Measurements from ENCODE around the gene UTP3. TPM values are rescaled to one million over a fixed set of nuclear protein-coding genes. Genes with fewer than 3 reads are reported as not detected.
A peak's percentile ranks its signal among the peaks of the same experiment; 100 is the strongest.
"Not testable (repeated sequence)": the region's sequence is repeated elsewhere in the genome, so short reads cannot be mapped to it uniquely, and the experiment has no call there.

UTP3 gene
- polyA plus RNA-seq, 4 donors, result 18.6 to 34.8 (median 23.5) TPM

DNA sequence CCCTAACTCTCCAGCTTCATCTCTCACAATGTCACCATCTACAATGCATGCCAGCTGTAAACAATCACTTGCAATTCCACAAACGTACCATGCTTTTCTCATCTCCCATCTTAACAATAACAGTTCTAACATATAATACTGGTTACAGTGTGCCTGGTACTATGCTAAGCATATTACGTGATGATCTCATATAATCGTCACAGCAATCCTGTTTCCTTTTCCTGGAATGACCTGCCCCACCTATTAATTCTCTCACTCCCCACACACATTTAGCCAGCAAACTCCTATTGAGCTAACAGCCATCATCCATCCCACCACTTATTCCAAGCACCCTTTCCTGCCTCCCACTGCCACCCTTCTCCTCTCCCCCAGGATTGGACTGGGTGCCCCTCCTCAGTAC lies 29.9 kb upstream of the UTP3 start:
- Histone ChIP-seq H3K4me1 (ENCODE audit: control insufficient read depth in 3 of 3, insufficient read depth in 2 of 3, low read depth in 1 of 3, low read length in 2 of 3) (no peaks in the 10 kb centered on the region), H3K9me3 (ENCODE audit: control insufficient read depth in 2 of 2, insufficient read depth in 1 of 2, low read depth in 1 of 2, low read length in 1 of 2) (no peaks in the 10 kb centered on the region), H3K36me3 (ENCODE audit: control insufficient read depth in 3 of 3, insufficient read depth in 2 of 3, low read depth in 1 of 3, low read length in 3 of 3) (no peaks in the 10 kb centered on the region), H3K27me3 (ENCODE audit: control insufficient read depth in 3 of 3, insufficient read depth in 3 of 3, low read length in 3 of 3) (no peaks in the 10 kb centered on the region), H3K27ac (ENCODE audit: low read depth in 1 of 3, low read length in 2 of 3) (no peak overlapping the region), H3K4me3 (ENCODE audit: low read depth in 1 of 3, low read length in 3 of 3) (no peak overlapping the region)
- FAIRE-seq (no peak), DNase-seq (no peak)
- WGBS, 3 donors, result 40 to 56% (median 47%) methylated on average over 3 of the region's 3 CpGs

DNA sequence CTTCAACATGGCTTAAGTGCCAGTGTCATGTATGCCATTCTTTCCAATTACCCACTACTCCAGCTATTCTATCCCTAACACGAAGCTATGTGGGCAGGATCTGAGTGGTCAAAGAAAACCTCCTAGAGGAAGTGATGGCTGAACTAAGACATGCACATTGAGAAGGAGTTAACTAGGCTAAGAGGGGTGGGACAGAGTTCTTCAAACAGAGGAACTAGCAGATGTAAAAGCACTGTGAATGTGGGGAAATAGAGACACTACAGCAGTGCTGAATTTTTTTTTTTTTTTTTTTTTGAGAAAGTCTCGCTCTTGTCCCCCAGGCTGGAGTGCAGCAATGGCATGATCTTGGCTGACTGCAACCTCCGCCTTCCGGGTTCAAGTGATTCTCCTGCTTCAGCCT lies 28.2 kb upstream of the UTP3 start:
- H3K36me3 ChIP-seq (ENCODE audit: control insufficient read depth in 3 of 3, insufficient read depth in 2 of 3, low read depth in 1 of 3, low read length in 3 of 3), result no peaks in the 10 kb centered on the region
- DNase-seq, result no peak
- no peak overlapping the region for H3K4me3 ChIP-seq (ENCODE audit: low read depth in 1 of 3, low read length in 3 of 3)
- no peak overlapping the region for H3K27ac ChIP-seq (ENCODE audit: low read depth in 1 of 3, low read length in 2 of 3)
- no peaks in the 10 kb centered on the region for H3K27me3 ChIP-seq (ENCODE audit: control insufficient read depth in 3 of 3, insufficient read depth in 3 of 3, low read length in 3 of 3)
- FAIRE-seq, result no peak
- 83 to 89% (median 86%) methylated on average over 4 of the region's 4 CpGs for WGBS, 3 donors
- no peaks in the 10 kb centered on the region for H3K9me3 ChIP-seq (ENCODE audit: control insufficient read depth in 2 of 2, insufficient read depth in 1 of 2, low read depth in 1 of 2, low read length in 1 of 2)
- no peaks in the 10 kb centered on the region for H3K4me1 ChIP-seq (ENCODE audit: control insufficient read depth in 3 of 3, insufficient read depth in 2 of 3, low read depth in 1 of 3, low read length in 2 of 3)

DNA sequence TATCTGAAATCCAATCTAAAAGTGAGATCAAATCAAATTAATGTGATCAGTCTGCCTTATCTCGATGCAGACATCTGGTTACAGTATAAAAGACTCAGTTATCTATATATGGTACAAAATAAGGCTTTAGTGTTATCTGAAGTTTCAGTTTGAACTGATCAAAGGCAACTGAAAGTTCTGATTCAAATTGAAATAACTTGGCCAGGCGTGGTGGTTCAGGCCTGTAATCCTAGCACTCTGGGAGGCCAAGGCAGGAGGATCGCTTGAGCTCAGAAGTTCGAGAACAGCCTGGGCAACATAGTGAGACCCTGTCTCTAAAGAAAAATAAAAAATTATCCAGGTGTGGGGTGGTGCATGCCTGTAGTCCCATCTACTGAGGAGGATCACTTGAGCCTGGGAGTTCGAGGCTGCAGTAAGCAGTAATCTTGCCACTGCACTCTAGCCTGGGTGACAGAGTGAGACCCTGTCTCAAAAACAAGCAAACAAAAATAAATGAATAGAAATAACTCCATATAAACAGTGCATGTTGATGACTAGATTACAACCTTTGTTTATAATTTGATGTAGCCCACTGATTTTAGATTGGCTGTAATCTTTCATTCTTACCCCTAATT lies 26.9 kb upstream of the UTP3 start:
- not testable (repeated sequence) for H3K36me3 ChIP-seq (ENCODE audit: control insufficient read depth in 3 of 3, insufficient read depth in 2 of 3, low read depth in 1 of 3, low read length in 3 of 3); DNase-seq; H3K9me3 ChIP-seq (ENCODE audit: control insufficient read depth in 2 of 2, insufficient read depth in 1 of 2, low read depth in 1 of 2, low read length in 1 of 2); H3K27ac ChIP-seq (ENCODE audit: low read depth in 1 of 3, low read length in 2 of 3); H3K4me3 ChIP-seq (ENCODE audit: low read depth in 1 of 3, low read length in 3 of 3); H3K27me3 ChIP-seq (ENCODE audit: control insufficient read depth in 3 of 3, insufficient read depth in 3 of 3, low read length in 3 of 3); H3K4me1 ChIP-seq (ENCODE audit: control insufficient read depth in 3 of 3, insufficient read depth in 2 of 3, low read depth in 1 of 3, low read length in 2 of 3); FAIRE-seq
- WGBS, 3 donors, result 59 to 75% (median 61%) methylated on average over 5 of the region's 5 CpGs

GRCh38 chr4:70666369-70666768 lies 22.0 kb upstream of the UTP3 start, which contains the start of gene JCHAIN:
Gene JCHAIN, minus strand, starts transcription at chr4:70666508. Its CDS starts 18 bp downstream, at chr4:70666490.
- DNase-seq (no peak), FAIRE-seq (no peak)
- 56 to 73% (median 61%) methylated on average over 1 of the region's 1 CpG for WGBS, 3 donors
- no peaks in the 10 kb centered on the region for H3K9me3 ChIP-seq (ENCODE audit: control insufficient read depth in 2 of 2, insufficient read depth in 1 of 2, low read depth in 1 of 2, low read length in 1 of 2)
- H3K27ac ChIP-seq (ENCODE audit: low read depth in 1 of 3, low read length in 2 of 3), result peak within 1 kb of the TSS in 1 of 3 donors; percentile 38
- no peaks in the 10 kb centered on the region for H3K36me3 ChIP-seq (ENCODE audit: control insufficient read depth in 3 of 3, insufficient read depth in 2 of 3, low read depth in 1 of 3, low read length in 3 of 3)
- H3K27me3 ChIP-seq (ENCODE audit: control insufficient read depth in 3 of 3, insufficient read depth in 3 of 3, low read length in 3 of 3), result no peaks in the 10 kb centered on the region
- H3K4me3 ChIP-seq (ENCODE audit: low read depth in 1 of 3, low read length in 3 of 3), result no peak within 1 kb of the TSS
- H3K4me1 ChIP-seq (ENCODE audit: control insufficient read depth in 3 of 3, insufficient read depth in 2 of 3, low read depth in 1 of 3, low read length in 2 of 3), result no peaks in the 10 kb centered on the region

DNA sequence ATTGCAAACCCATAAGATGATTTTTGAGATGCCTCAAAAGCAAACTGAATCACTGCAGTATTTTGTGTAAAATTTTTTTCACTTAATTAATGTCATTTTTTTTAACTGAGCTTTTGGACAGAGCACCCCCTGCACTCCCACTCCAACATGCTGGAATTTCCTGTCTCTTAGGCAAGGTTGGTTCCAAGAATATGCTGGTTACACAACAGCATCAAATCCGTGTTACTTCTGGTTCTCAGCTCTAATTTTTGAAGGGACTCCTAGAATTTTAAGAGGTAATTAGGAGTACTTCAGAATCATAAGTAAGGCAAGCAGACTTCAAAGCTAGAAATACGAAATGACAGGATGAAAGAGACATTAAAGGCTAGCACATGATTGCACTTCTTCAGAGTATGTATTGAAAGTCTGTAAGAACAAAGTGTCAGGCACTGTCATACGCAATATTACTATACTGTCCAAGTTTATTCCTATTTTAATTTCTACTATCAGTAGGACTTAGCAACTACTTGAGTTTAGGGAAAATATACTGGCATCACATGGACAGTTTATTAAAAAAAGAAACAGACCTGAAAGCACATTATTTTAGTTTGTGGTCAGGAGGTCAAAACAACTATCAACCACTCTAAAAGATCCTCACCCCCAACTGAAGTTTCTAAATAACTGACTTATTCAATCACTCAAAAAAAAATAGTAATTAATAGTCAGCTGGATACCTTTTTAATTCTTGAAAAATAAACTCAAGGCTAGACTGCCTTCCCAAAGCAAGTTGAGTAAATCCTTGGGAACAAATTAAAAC lies 20.4 kb upstream of the UTP3 start:
- DNase-seq, result no peak
- Histone ChIP-seq H3K4me1 (ENCODE audit: control insufficient read depth in 3 of 3, insufficient read depth in 2 of 3, low read depth in 1 of 3, low read length in 2 of 3) (no peaks in the 10 kb centered on the region), H3K27ac (ENCODE audit: low read depth in 1 of 3, low read length in 2 of 3) (no peak overlapping the region), H3K4me3 (ENCODE audit: low read depth in 1 of 3, low read length in 3 of 3) (no peak overlapping the region), H3K36me3 (ENCODE audit: control insufficient read depth in 3 of 3, insufficient read depth in 2 of 3, low read depth in 1 of 3, low read length in 3 of 3) (no peaks in the 10 kb centered on the region), H3K27me3 (ENCODE audit: control insufficient read depth in 3 of 3, insufficient read depth in 3 of 3, low read length in 3 of 3) (no peaks in the 10 kb centered on the region), H3K9me3 (ENCODE audit: control insufficient read depth in 2 of 2, insufficient read depth in 1 of 2, low read depth in 1 of 2, low read length in 1 of 2) (no peaks in the 10 kb centered on the region)
- WGBS, 3 donors, result 45 to 76% (median 60%) methylated on average over 3 of the region's 3 CpGs
- no peak for FAIRE-seq

DNA sequence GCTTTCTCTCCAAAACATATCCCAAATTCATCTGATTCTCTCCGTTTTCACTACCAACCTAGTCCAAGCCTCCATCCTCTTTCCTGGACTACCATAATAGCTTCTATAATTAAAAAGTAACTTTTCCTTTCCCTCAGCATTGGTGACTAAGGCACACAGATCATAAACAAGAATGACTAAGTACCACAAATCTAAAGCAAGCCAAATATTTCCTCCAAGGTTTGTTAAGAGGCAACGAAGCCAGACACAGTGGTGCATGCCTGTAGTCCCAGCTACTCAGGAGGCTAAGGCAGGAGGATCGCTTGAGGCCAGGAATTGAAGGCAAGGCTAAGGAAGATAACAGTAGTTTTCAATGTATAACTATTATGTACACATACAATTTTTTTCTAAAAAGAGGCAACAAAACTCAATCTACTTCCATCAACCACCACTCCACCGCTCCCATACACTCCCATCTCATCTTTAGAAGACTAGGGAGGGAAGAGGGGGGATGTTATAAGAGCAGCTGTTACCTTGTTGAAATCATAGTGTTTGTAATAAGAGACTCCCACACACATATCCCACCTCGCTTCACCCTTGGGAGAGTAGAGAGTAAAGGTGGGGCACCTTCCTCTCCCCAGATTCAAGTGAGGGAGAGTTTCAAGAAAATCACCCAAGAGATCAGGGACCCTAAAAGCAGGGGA lies 17.9 kb upstream of the UTP3 start:
- FAIRE-seq, result no peak
- Histone ChIP-seq H3K4me1 (ENCODE audit: control insufficient read depth in 3 of 3, insufficient read depth in 2 of 3, low read depth in 1 of 3, low read length in 2 of 3) (no peaks in the 10 kb centered on the region), H3K27ac (ENCODE audit: low read depth in 1 of 3, low read length in 2 of 3) (no peak overlapping the region), H3K36me3 (ENCODE audit: control insufficient read depth in 3 of 3, insufficient read depth in 2 of 3, low read depth in 1 of 3, low read length in 3 of 3) (no peaks in the 10 kb centered on the region), H3K27me3 (ENCODE audit: control insufficient read depth in 3 of 3, insufficient read depth in 3 of 3, low read length in 3 of 3) (no peaks in the 10 kb centered on the region), H3K9me3 (ENCODE audit: control insufficient read depth in 2 of 2, insufficient read depth in 1 of 2, low read depth in 1 of 2, low read length in 1 of 2) (no peaks in the 10 kb centered on the region), H3K4me3 (ENCODE audit: low read depth in 1 of 3, low read length in 3 of 3) (no peak overlapping the region)
- WGBS, 3 donors, result 73 to 82% (median 79%) methylated on average over 5 of the region's 5 CpGs
- no peak for DNase-seq

- Histone ChIP-seq H3K27ac (ENCODE audit: low read depth in 1 of 3, low read length in 2 of 3) (no peak overlapping the region), H3K27me3 (ENCODE audit: control insufficient read depth in 3 of 3, insufficient read depth in 3 of 3, low read length in 3 of 3) (no peaks in the 10 kb centered on the region), H3K9me3 (ENCODE audit: control insufficient read depth in 2 of 2, insufficient read depth in 1 of 2, low read depth in 1 of 2, low read length in 1 of 2) (no peaks in the 10 kb centered on the region), H3K4me3 (ENCODE audit: low read depth in 1 of 3, low read length in 3 of 3) (no peak overlapping the region), H3K36me3 (ENCODE audit: control insufficient read depth in 3 of 3, insufficient read depth in 2 of 3, low read depth in 1 of 3, low read length in 3 of 3) (no peaks in the 10 kb centered on the region), H3K4me1 (ENCODE audit: control insufficient read depth in 3 of 3, insufficient read depth in 2 of 3, low read depth in 1 of 3, low read length in 2 of 3) (no peaks in the 10 kb centered on the region)
- no peak for DNase-seq
- WGBS, 3 donors, result 10 to 50% (median 32%) methylated on average over 2 of the region's 2 CpGs
- FAIRE-seq, result no peak
These were observed 17.2 kb upstream of the UTP3 start for GRCh38 chr4:70671091-70671490.

DNA sequence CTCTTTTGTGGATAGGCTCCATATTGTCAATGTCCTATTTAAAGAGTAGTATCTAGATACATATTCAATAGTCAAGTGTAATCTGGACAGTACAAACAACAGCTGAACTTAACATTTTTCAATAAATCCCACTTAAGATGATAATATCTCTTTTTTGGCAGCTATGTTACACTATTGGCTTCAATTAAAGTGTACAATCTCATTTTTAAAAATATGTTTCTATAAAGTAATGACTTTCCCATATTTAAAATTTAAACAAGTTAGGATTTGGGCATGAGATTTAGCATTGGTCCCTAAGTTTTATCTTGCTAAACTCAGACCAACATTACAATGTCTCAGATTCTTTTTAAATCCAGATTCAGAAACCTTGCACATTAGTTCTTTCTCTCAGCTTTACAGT lies 14.1 kb upstream of the UTP3 start:
- Histone ChIP-seq H3K36me3 (ENCODE audit: control insufficient read depth in 3 of 3, insufficient read depth in 2 of 3, low read depth in 1 of 3, low read length in 3 of 3) (no peaks in the 10 kb centered on the region), H3K27me3 (ENCODE audit: control insufficient read depth in 3 of 3, insufficient read depth in 3 of 3, low read length in 3 of 3) (no peaks in the 10 kb centered on the region), H3K27ac (ENCODE audit: low read depth in 1 of 3, low read length in 2 of 3) (no peak overlapping the region), H3K4me1 (ENCODE audit: control insufficient read depth in 3 of 3, insufficient read depth in 2 of 3, low read depth in 1 of 3, low read length in 2 of 3) (no peaks in the 10 kb centered on the region), H3K9me3 (ENCODE audit: control insufficient read depth in 2 of 2, insufficient read depth in 1 of 2, low read depth in 1 of 2, low read length in 1 of 2) (no peaks in the 10 kb centered on the region), H3K4me3 (ENCODE audit: low read depth in 1 of 3, low read length in 3 of 3) (no peak overlapping the region)
- FAIRE-seq, result no peak
- DNase-seq, result no peak
